GM23248 (cell line): ENCODE results near the gene PLEKHA6. TPM values are rescaled to one million over a fixed set of nuclear protein-coding genes. Genes with fewer than 3 reads are reported as not detected.

Experiments used
- DNase-seq: peaks from one replicate; pipeline ENCODE4 v3.0.0-alpha.2; 2015
- H2AFZ ChIP-seq: fragments of 200-600 bp; sonication (generic); 2 replicates; pipeline ENCODE4 v1.6.1; 2016; ENCODE audit warnings: antibody characterized with exemption
- H3F3A ChIP-seq: fragments of 200-600 bp; sonication (generic); 2 replicates; pipeline ENCODE4 v1.6.1; 2016; ENCODE audit warnings: mild to moderate bottlenecking, antibody characterized with exemption, mixed run types; ENCODE audit not compliant: insufficient read depth
- H3K27ac ChIP-seq: fragments of 200-600 bp; sonication (generic); 2 replicates; pipeline ENCODE4 v1.5.1; 2016; ENCODE audit warnings: mild to moderate bottlenecking
- H3K27me3 ChIP-seq: fragments of 200-600 bp; sonication (generic); replicated peaks from 2 replicates; pipeline ENCODE4 v1.6.1; 2016; ENCODE audit warnings: mild to moderate bottlenecking; ENCODE audit not compliant: insufficient read depth
- H3K36me3 ChIP-seq: fragments of 200-600 bp; sonication (generic); 2 replicates; pipeline ENCODE4 v1.6.1; 2016; ENCODE audit warnings: low read depth, mild to moderate bottlenecking
- H3K4me1 ChIP-seq: fragments of 200-600 bp; sonication (generic); 2 replicates; pipeline ENCODE4 v1.6.1; 2016; ENCODE audit warnings: mild to moderate bottlenecking; ENCODE audit not compliant: insufficient read depth
- H3K4me2 ChIP-seq: fragments of 200-600 bp; sonication (generic); one replicate; pipeline ENCODE4 v1.6.1; 2016; ENCODE audit warnings: mild to moderate bottlenecking; ENCODE audit not compliant: unreplicated experiment
- H3K4me3 ChIP-seq: fragments of 200-600 bp; sonication (generic); 2 replicates; pipeline ENCODE4 v1.5.1; 2016; ENCODE audit warnings: mild to moderate bottlenecking
- H3K79me2 ChIP-seq: fragments of 200-600 bp; sonication (generic); 2 replicates; pipeline ENCODE4 v1.6.1; 2016; ENCODE audit warnings: mild to moderate bottlenecking; ENCODE audit not compliant: insufficient read depth
- H3K9ac ChIP-seq: fragments of 200-600 bp; sonication (generic); 2 replicates; pipeline ENCODE4 v1.6.1; 2016; ENCODE audit warnings: mild to moderate bottlenecking
- H3K9me2 ChIP-seq: fragments of 200-600 bp; sonication (generic); 2 replicates; pipeline ENCODE4 v1.6.1; 2016; ENCODE audit warnings: mixed run types, mild to moderate bottlenecking, moderate library complexity; ENCODE audit not compliant: insufficient read depth
- H3K9me3 ChIP-seq: fragments of 200-600 bp; sonication (generic); one replicate; pipeline ENCODE4 v1.6.1; 2017; ENCODE audit warnings: low read depth
- H4K20me1 ChIP-seq: fragments of 200-600 bp; sonication (generic); 2 replicates; pipeline ENCODE4 v1.6.0; 2016; ENCODE audit not compliant: insufficient read depth
- EZH2 ChIP-seq: fragments of 200-600 bp; sonication (generic); IDR thresholded peaks from 2 replicates; pipeline ENCODE4 v1.6.1; 2018; ENCODE audit warnings: antibody characterized with exemption, mild to moderate bottlenecking; ENCODE audit not compliant: insufficient read depth, poor library complexity, severe bottlenecking
- EZH2phosphoT487 ChIP-seq: fragments of 200-600 bp; sonication (generic); IDR thresholded peaks from 2 replicates; pipeline ENCODE4 v1.6.1; 2018; ENCODE audit warnings: antibody characterized with exemption, moderate library complexity, mild to moderate bottlenecking, low read depth; ENCODE audit not compliant: insufficient read depth
- WGBS, 2 experiments: methylation state at CpG; one replicate each; pipeline ENCODE4 v1.1.6; 2015 to 2017; ENCODE audit warnings: low lambda C conversion rate in 2 of 2, low coverage in 1 of 2; ENCODE audit errors: missing lambda C conversion rate in 2 of 2; 5-methylcytosine and 5-hydroxymethylcytosine counted together
- in situ Hi-C: fragments of 300-500 bp; cut with MboI; formaldehyde crosslinking; loops from 2 replicates; pipeline ENCODE4 v1.15.0; 2020
- polyA plus RNA-seq: library from polyadenylated mRNA; unstranded; fragments of >200 nt; fragmentation: Nextera tagmentation; extraction: Ambion mirVana; gene quantifications from 2 replicates; pipeline ENCODE4 v1.2.1, GENCODE V29; 2016
- total RNA-seq: library from RNA; depleted of rRNA; stranded (reverse); fragments of >200 nt; shearing (Covaris generic); gene quantifications from 2 replicates; pipeline ENCODE4 v1.2.3, GENCODE V29; 2014

Gene PLEKHA6
- total and polyA plus RNA-seq, 2 experiments from 2014 or later = 4.5 to 7.3 TPM

GRCh38 chr1:204227996-204228785 lies 131.5 kb downstream of the PLEKHA6 start:
- Histone ChIP-seq H3K9me2 (no peaks in the 10 kb centered on the region), H3K4me3 (no peak overlapping the region), H3K9ac (no peak overlapping the region), H3K79me2 (no peaks in the 10 kb centered on the region), H3K4me1 (peaks cover 8% of the 10 kb centered on the region), H2AFZ (no peak overlapping the region), H3K36me3 (no peaks in the 10 kb centered on the region), H3F3A (peaks cover 8% of the 10 kb centered on the region; the same call in 1 of the 2 replicates), H3K4me2 (no peak overlapping the region), H3K27ac (no peak overlapping the region), H3K9me3 (no peaks in the 10 kb centered on the region), H4K20me1 (no peaks in the 10 kb centered on the region), H3K27me3 (no peaks in the 10 kb centered on the region)
- WGBS, 2 experiments = 80 to 82% methylated on average over 20 of the region's 20 CpGs
- in situ Hi-C loops = no loop called here
- no peak for DNase-seq
- TF ChIP-seq EZH2phosphoT487 = no peak
- no peak for TF ChIP-seq EZH2

GRCh38 chr1:204227351-204227750 lies 132.4 kb downstream of the PLEKHA6 start:
- TF ChIP-seq EZH2phosphoT487 (no peak), EZH2 (no peak)
- Histone ChIP-seq H3K9ac (no peak overlapping the region), H3K9me2 (no peaks in the 10 kb centered on the region), H3K27me3 (no peaks in the 10 kb centered on the region), H3K36me3 (no peaks in the 10 kb centered on the region), H3F3A (peaks cover 8% of the 10 kb centered on the region; the same call in 1 of the 2 replicates), H2AFZ (no peak overlapping the region), H3K79me2 (no peaks in the 10 kb centered on the region), H3K9me3 (no peaks in the 10 kb centered on the region), H3K4me1 (peaks cover 5% of the 10 kb centered on the region), H3K4me2 (no peak overlapping the region), H3K27ac (no peak overlapping the region), H4K20me1 (no peaks in the 10 kb centered on the region), H3K4me3 (no peak overlapping the region)
- in situ Hi-C loops = no loop called here
- DNase-seq = no peak
- WGBS, 2 experiments = 100% methylated on average over 2 of the region's 2 CpGs

GRCh38 chr1:204225841-204226735 lies 133.6 kb downstream of the PLEKHA6 start:
- Histone ChIP-seq H3K4me1 (no peaks in the 10 kb centered on the region), H3K27ac (no peak overlapping the region), H3K9ac (no peak overlapping the region), H2AFZ (no peak overlapping the region), H3K4me2 (no peak overlapping the region), H3K9me2 (no peaks in the 10 kb centered on the region), H3K79me2 (no peaks in the 10 kb centered on the region), H3F3A (peaks cover 8% of the 10 kb centered on the region; the same call in 1 of the 2 replicates), H3K27me3 (no peaks in the 10 kb centered on the region), H3K9me3 (no peaks in the 10 kb centered on the region), H4K20me1 (no peaks in the 10 kb centered on the region), H3K4me3 (no peak overlapping the region), H3K36me3 (no peaks in the 10 kb centered on the region)
- no peak for TF ChIP-seq EZH2
- no peak for TF ChIP-seq EZH2phosphoT487
- WGBS, 2 experiments = 95% methylated on average over 16 of the region's 16 CpGs
- in situ Hi-C loops = no loop called here
- DNase-seq = no peak

GRCh38 chr1:204224655-204225054 lies 135.1 kb downstream of the PLEKHA6 start:
- no peak overlapping the region for H3K9ac ChIP-seq
- no peak overlapping the region for H3K27ac ChIP-seq
- DNase-seq = peak; percentile 40
- no peaks in the 10 kb centered on the region for H3K79me2 ChIP-seq
- H4K20me1 ChIP-seq = no peaks in the 10 kb centered on the region
- no peak overlapping the region for H2AFZ ChIP-seq
- H3K4me3 ChIP-seq = no peak overlapping the region
- H3K4me2 ChIP-seq = no peak overlapping the region
- in situ Hi-C loops = no loop called here
- WGBS, 2 experiments = 60 to 68% methylated on average over 8 of the region's 8 CpGs
- TF ChIP-seq EZH2 (no peak), EZH2phosphoT487 (no peak)
- peaks cover 8% of the 10 kb centered on the region; the same call in 1 of the 2 replicates for H3F3A ChIP-seq
- H3K9me3 ChIP-seq = no peaks in the 10 kb centered on the region
- no peaks in the 10 kb centered on the region for H3K36me3 ChIP-seq
- H3K27me3 ChIP-seq = no peaks in the 10 kb centered on the region
- no peaks in the 10 kb centered on the region for H3K4me1 ChIP-seq
- no peaks in the 10 kb centered on the region for H3K9me2 ChIP-seq
